ENCODE measurements around the gene CLDN19. TPM values are rescaled to one million over a fixed set of nuclear protein-coding genes. Genes with fewer than 3 reads are reported as not detected.

CLDN19 gene
- 0.07 TPM in 1 of 2 replicates, not detected in the other for total RNA-seq

GRCh38 chr1:42739753-42740700, at the start of gene CLDN19:
CLDN19 (minus strand) TSS chr1:42740236; CDS start chr1:42740063, 173 bp downstream.

GRCh38 chr1:42784946-42785693, 45.1 kb upstream of the CLDN19 start, which contains the start of gene TMEM269:
TMEM269 (plus strand) TSS chr1:42784991; CDS start chr1:42789894, 4,903 bp downstream.

GRCh38 chr1:42766741-42767509, 26.9 kb upstream of the CLDN19 start, which contains the start of the genes C1orf50 and P3H1:
C1orf50 (plus strand) TSS chr1:42767249; CDS start chr1:42767312, 63 bp downstream.
P3H1 (minus strand) TSS chr1:42767028; CDS start chr1:42766971, 57 bp downstream.

Other genes starting within 250 kb of the CLDN19 start
- 20.5 and 28.7 TPM in 2 replicates for gene PPIH, start 81.8 kb downstream of the CLDN19 start, total RNA-seq
- 832 and 1,240 TPM in 2 replicates for gene YBX1, start 57.8 kb downstream of the CLDN19 start, total RNA-seq
- 16.1 and 26.2 TPM in 2 replicates for gene P3H1, start 26.8 kb upstream of the CLDN19 start, total RNA-seq
- gene C1orf50, start 27.0 kb upstream of the CLDN19 start, total RNA-seq, result 4.4 and 4.6 TPM in 2 replicates
- 0.07 and 0.34 TPM in 2 replicates for gene TMEM269, start 44.8 kb upstream of the CLDN19 start, total RNA-seq
- gene ERMAP, start 76.9 kb upstream of the CLDN19 start, total RNA-seq, result 5.8 and 6.4 TPM in 2 replicates
- 10.7 and 19.8 TPM in 2 replicates for gene SVBP, start 77.2 kb upstream of the CLDN19 start, total RNA-seq
- gene ZNF691, start 106.4 kb upstream of the CLDN19 start, total RNA-seq, result 4.4 and 7.7 TPM in 2 replicates
- gene SLC2A1, start 218.6 kb upstream of the CLDN19 start, total RNA-seq, result 757 and 2,909 TPM in 2 replicates

Data from nasal cavity respiratory epithelium epithelial cell of viscerocranial mucosa (primary cell).